Ishikawa (cell line): ENCODE measurements around the gene RHOB.

Source experiments
- FOXM1 ChIP-seq: IDR thresholded peaks from 2 replicates; pipeline ENCODE4 v1.6.1; 2012; ENCODE audit warnings: low read depth, borderline replicate concordance
- TEAD4 ChIP-seq: IDR thresholded peaks from 2 replicates; pipeline ENCODE4 v1.6.1; 2012

DNA sequence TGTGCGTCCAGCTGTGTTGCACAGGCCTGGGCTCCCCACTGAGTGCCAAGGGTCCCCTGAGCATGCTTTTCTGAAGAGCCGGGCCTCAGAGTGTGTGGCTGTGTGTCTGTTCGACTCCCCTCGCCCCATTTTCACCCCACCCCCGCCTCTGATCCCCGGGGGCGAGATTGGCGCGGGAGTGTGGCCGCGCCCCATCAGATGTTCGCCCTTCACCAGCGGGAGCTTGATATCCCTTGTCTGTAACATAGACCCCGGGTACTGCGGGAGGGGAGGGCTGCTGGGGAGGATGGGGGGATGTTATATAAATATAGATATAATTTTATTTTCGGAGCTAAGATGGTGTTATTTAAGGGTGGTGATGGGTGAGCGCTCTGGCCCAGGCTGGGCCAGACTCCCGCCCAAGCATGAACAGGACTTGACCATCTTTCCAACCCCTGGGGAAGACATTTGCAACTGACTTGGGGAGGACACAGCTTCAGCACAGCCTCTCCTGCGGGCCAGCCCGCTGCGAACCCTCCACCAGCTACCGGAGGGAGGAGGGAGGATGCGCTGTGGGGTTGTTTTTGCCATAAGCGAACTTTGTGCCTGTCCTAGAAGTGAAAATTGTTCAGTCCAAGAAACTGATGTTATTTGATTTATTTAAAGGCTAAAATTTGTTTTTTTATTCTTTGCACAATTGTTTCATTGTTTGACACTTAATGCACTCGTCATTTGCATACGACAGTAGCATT, 1.5 kb downstream of the RHOB start:
- TF ChIP-seq FOXM1 (no peak), TEAD4 (no peak)
